Thyroid gland (tissue), 4 donors: ENCODE measurements around the gene DOK6. TPM values are rescaled to one million over a fixed set of nuclear protein-coding genes. Genes with fewer than 3 reads are reported as not detected.

Source experiments
- DNase-seq, 2 donors: peaks; one replicate each; pipeline ENCODE4 v3.0.0-alpha.2; 2019
- H3K27ac ChIP-seq, 3 donors: fragments of 200-600 bp; sonication (generic); 1 replicate in 2 of 3; 2 replicates in 1 of 3; pipeline ENCODE4 v1.5.1; 2016 to 2019; ENCODE audit warnings: mild to moderate bottlenecking in 1 of 3, moderate library complexity in 1 of 3
- H3K27me3 ChIP-seq: fragments of 200-600 bp; sonication (generic); one replicate; pipeline ENCODE4 v1.5.1; 2019
- H3K36me3 ChIP-seq, 2 donors: fragments of 200-600 bp; sonication (generic); one replicate each; pipeline ENCODE4 v1.5.1; 2016 to 2019
- H3K4me1 ChIP-seq, 2 donors: fragments of 200-600 bp; sonication (generic); one replicate each; pipeline ENCODE4 v1.5.1; 2017 to 2019
- H3K4me3 ChIP-seq, 3 donors: fragments of 200-600 bp; sonication (generic); replicated peaks in 1 of 3; 1 replicate in 2 of 3; 2 replicates in 1 of 3; pipeline ENCODE4 v1.5.1; 2016; ENCODE audit warnings: mild to moderate bottlenecking in 1 of 3
- H3K9me3 ChIP-seq: fragments of 200-600 bp; sonication (generic); one replicate; pipeline ENCODE4 v1.5.1; 2017
- CTCF ChIP-seq, 6 experiments: fragments of 200-600 bp in 3 of 6; fragments of 450-650 bp in 3 of 6; sonication (generic) in 3 of 6; IDR thresholded peaks; one replicate each; pipeline ENCODE4 v1.5.1; 2016 to 2019; ENCODE audit warnings: antibody characterized with exemption in 6 of 6, mild to moderate bottlenecking in 2 of 6, inconsistent platforms in 1 of 6, moderate library complexity in 1 of 6
- POLR2A ChIP-seq, 2 donors: fragments of 450-650 bp; IDR thresholded peaks; one replicate each; pipeline ENCODE4 v1.6.1; 2017; ENCODE audit warnings: antibody characterized with exemption in 2 of 2, mild to moderate bottlenecking in 2 of 2, moderate library complexity in 1 of 2
- WGBS, 2 donors: methylation state at CpG; one replicate each; pipeline ENCODE4 v1.1.5; 2017; 5-methylcytosine and 5-hydroxymethylcytosine counted together
- intact Hi-C: fragments of 100-400 bp; cut with DNase I; formaldehyde crosslinking; loops from one replicate; pipeline ENCODE4 v1.15.1; 2023
- total RNA-seq, 4 donors: library from RNA; depleted of rRNA; stranded (reverse); fragments of >200 nt; gene quantifications; one replicate each; pipeline ENCODE4 v1.2.3, GENCODE V29; 2016

Gene DOK6
- total RNA-seq, 4 donors from 2014 or later: 0.94 to 3.1 (median 2.5) TPM

GRCh38 chr18:69684789-69685188, 284.1 kb downstream of the DOK6 start:
- WGBS, 2 donors: 42 to 90% methylated on average over 2 of the region's 2 CpGs
- DNase-seq: no peak
- TF ChIP-seq POLR2A (IDR thresholded peaks at IDR 0.05): no peak
- TF ChIP-seq CTCF (IDR thresholded peaks at IDR 0.05): no peak

GRCh38 chr18:69686861-69687260, 286.2 kb downstream of the DOK6 start:
- no peaks in the 10 kb centered on the region for H3K27me3 ChIP-seq
- 0 to 1% methylated on average over 1 of the region's 1 CpG for WGBS, 2 donors
- intact Hi-C loops: no loop called here
- no peak for DNase-seq
- no peak overlapping the region for H3K4me3 ChIP-seq
- no peaks in the 10 kb centered on the region for H3K36me3 ChIP-seq
- H3K9me3 ChIP-seq: no peaks in the 10 kb centered on the region
- H3K27ac ChIP-seq: no peak overlapping the region
- H3K4me1 ChIP-seq: no peaks in the 10 kb centered on the region
- no peak for TF ChIP-seq CTCF (IDR thresholded peaks at IDR 0.05)
- no peak for TF ChIP-seq POLR2A (IDR thresholded peaks at IDR 0.05)

More at GRCh38 chr18:69684789-69685188, 284.1 kb downstream of the DOK6 start:
- Histone ChIP-seq H3K36me3 (no peaks in the 10 kb centered on the region), H3K27me3 (no peaks in the 10 kb centered on the region), H3K4me1 (no peaks in the 10 kb centered on the region), H3K27ac (no peak overlapping the region), H3K4me3 (no peak overlapping the region), H3K9me3 (no peaks in the 10 kb centered on the region)
- intact Hi-C loops: no loop called here

- H3K36me3 ChIP-seq: no peaks in the 10 kb centered on the region
- no peaks in the 10 kb centered on the region for H3K4me1 ChIP-seq
- no peaks in the 10 kb centered on the region for H3K9me3 ChIP-seq
- no peak overlapping the region for H3K4me3 ChIP-seq
- TF ChIP-seq POLR2A (IDR thresholded peaks at IDR 0.05) (no peak), CTCF (IDR thresholded peaks at IDR 0.05) (no peak)
- no peaks in the 10 kb centered on the region for H3K27me3 ChIP-seq
- intact Hi-C loops: no loop called here
- DNase-seq: no peak
- 96 to 98% methylated on average over 2 of the region's 2 CpGs for WGBS, 2 donors
- no peak overlapping the region for H3K27ac ChIP-seq
Observed at GRCh38 chr18:69689121-69689759, 288.6 kb downstream of the DOK6 start.

- Histone ChIP-seq H3K9me3 (no peaks in the 10 kb centered on the region), H3K27ac (no peak overlapping the region), H3K4me1 (no peaks in the 10 kb centered on the region), H3K27me3 (no peaks in the 10 kb centered on the region), H3K36me3 (no peaks in the 10 kb centered on the region), H3K4me3 (no peak overlapping the region)
- DNase-seq: no peak
- 96% methylated on average over 5 of the region's 5 CpGs for WGBS, 2 donors
- intact Hi-C loops: no loop called here
- no peak for TF ChIP-seq CTCF (IDR thresholded peaks at IDR 0.05)
- TF ChIP-seq POLR2A (IDR thresholded peaks at IDR 0.05): no peak
Observed at GRCh38 chr18:69691008-69691760, 290.5 kb downstream of the DOK6 start.

GRCh38 chr18:69697069-69697468, 296.4 kb downstream of the DOK6 start:
- H3K9me3 ChIP-seq: no peaks in the 10 kb centered on the region
- intact Hi-C loops: no loop called here
- TF ChIP-seq POLR2A (IDR thresholded peaks at IDR 0.05) (no peak), CTCF (IDR thresholded peaks at IDR 0.05) (no peak)

More at GRCh38 chr18:69697069-69697468, 296.4 kb downstream of the DOK6 start:
- no peaks in the 10 kb centered on the region for H3K36me3 ChIP-seq
- H3K4me1 ChIP-seq: no peaks in the 10 kb centered on the region
- H3K27ac ChIP-seq: no peak overlapping the region
- H3K4me3 ChIP-seq: no peak overlapping the region
- DNase-seq: no peak
- no peaks in the 10 kb centered on the region for H3K27me3 ChIP-seq
